GM12872 (cell line): Measurements from ENCODE around the gene FILIP1L.

Experiments
- TF ChIP-seq, protein P1 (sequence below): IDR thresholded peaks from 3 replicates; pipeline ENCODE4 v1.5.1; 2011; ENCODE audit warnings: low read depth, mild to moderate bottlenecking, low read length, moderate library complexity; ENCODE audit not compliant: insufficient read depth

Gene FILIP1L

DNA sequence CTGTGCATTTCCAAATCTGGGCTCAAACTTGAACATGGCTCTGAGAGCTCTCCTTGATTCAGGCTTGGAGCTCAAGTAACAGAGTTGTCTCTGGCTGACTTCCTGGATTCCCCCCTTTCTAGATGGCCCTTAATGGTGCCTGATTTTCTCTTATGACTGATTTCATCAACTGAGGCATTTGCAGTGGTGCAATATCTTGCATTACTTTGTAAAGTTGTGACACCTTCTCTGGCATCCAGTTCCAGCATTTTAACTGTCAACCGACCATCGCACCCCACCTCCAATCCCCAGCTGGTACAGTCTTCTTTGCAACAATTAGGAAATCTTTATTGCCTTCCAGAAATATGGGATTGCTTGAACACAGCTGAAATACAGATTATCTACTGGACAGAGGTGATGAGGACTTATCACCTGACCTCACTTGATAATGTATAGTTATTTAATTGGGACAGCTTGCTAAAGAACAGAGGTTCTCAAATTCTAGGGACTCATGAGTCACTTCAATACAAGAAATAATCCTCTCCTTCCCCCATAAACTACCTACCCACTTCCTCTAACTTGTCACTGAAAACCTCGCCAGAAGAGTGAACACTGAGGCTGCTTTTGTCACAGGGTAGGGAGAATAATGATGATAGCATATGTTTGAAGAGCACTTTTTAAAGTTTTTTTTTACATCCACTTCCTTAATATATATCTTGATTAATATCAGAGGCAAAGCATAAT, 41.8 kb downstream of the FILIP1L start:
- TF ChIP-seq, protein P1, sequence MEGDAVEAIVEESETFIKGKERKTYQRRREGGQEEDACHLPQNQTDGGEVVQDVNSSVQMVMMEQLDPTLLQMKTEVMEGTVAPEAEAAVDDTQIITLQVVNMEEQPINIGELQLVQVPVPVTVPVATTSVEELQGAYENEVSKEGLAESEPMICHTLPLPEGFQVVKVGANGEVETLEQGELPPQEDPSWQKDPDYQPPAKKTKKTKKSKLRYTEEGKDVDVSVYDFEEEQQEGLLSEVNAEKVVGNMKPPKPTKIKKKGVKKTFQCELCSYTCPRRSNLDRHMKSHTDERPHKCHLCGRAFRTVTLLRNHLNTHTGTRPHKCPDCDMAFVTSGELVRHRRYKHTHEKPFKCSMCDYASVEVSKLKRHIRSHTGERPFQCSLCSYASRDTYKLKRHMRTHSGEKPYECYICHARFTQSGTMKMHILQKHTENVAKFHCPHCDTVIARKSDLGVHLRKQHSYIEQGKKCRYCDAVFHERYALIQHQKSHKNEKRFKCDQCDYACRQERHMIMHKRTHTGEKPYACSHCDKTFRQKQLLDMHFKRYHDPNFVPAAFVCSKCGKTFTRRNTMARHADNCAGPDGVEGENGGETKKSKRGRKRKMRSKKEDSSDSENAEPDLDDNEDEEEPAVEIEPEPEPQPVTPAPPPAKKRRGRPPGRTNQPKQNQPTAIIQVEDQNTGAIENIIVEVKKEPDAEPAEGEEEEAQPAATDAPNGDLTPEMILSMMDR, result no peak

DNA sequence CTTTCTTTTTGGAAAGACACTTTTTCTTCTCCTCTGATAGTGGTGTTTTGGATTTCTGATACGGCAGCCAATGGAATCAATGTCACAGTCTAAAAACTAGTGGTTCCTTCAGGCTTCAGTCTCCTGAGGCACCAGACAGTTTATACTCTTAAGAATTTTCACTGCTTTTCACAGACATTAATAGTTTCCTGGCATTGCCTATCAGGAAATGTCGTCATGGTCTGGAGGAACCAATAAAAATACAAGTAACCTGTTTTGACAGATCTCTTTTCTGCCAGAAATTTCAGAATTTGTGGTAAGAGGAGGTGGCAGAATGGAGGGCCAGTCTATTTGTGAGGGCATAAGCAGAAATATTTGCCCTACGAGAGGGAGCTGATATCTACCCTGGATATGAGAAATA, 44.8 kb downstream of the FILIP1L start:
- TF ChIP-seq, protein P1, result no peak

DNA sequence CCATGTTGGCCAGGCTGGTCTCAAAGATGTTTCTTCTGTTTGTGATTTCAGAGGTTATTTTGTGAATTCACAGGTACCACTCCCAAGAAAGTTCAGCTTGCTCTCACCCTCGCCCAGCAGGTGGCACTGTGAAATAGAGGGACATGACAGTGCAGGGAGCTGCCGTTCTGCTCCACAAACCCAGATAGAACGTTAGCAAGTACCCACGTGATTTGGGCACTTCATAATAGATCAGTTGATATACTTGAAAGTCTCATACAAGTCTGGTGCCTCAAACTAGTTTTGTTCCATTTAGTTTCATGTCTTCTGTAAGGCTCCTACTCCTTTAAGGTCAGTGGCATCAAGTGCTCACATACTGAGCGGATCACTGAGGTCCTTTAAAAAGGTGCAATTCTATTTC, 45.5 kb downstream of the FILIP1L start:
- TF ChIP-seq, protein P1, result peak; percentile 81

DNA sequence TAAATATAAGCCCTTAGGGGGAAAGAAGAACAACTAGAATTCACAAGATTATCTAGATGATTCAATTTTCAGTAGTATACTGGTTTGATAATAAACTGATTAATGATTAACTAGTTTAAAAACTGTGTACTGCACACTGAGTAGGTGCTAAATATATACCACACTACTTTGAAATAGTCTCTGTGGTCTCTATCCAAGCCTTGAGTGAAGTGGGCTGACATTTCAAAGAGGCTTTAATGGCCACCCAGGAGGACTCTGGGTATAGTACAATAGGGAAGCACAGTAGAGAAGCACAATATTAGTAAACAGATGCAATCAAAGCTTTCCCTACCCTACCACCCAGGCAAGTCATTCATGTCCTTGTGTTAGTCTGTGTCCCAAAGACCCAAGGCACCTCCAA, 46.7 kb downstream of the FILIP1L start:
- TF ChIP-seq, protein P1, result no peak

DNA sequence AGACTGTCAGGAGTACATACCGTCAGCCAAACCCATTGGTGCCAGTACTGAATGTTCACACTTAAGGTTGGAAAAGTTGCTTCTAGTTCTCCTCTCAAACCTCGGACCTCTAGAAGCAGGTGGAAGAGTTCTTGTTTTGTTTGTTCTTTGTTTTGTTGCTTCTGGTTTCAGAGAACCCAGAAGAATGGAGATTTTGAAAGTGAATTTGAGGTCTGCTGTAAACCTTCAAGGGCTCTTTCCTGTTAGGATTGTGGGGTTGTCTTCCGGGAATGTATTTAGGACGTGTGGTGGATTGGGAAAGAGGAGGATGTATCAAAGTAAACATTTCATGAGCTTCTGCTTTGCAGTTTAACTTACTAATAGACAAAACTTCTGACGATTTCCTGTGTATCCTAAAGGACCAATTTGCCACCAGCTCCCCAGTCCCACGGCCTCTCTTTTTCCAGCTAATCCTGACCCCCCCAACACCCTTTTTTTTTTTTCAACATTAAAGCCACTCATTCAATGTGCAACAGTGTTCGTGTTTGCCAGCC, 50.3 kb downstream of the FILIP1L start:
- TF ChIP-seq, protein P1, result no peak

DNA sequence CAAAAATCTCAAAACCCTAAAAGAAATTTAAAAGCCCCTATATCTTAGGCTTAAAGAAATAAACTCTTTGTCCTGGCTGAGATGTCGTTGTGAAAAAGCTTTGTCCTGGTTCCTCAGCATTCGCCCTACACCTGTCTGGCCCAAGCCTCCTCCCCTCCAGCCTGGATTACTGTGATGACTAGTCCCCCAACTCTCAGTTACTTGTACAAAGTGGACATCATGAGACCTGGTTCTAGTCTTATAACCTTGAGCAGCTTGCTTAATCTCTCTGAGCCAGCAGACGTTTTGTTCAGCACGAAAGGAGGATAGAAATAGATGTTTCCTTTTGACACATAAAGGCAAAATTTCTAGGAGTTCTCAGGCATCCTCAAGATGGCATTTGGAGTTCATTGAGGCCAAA, 51.6 kb downstream of the FILIP1L start:
- TF ChIP-seq, protein P1, result no peak

DNA sequence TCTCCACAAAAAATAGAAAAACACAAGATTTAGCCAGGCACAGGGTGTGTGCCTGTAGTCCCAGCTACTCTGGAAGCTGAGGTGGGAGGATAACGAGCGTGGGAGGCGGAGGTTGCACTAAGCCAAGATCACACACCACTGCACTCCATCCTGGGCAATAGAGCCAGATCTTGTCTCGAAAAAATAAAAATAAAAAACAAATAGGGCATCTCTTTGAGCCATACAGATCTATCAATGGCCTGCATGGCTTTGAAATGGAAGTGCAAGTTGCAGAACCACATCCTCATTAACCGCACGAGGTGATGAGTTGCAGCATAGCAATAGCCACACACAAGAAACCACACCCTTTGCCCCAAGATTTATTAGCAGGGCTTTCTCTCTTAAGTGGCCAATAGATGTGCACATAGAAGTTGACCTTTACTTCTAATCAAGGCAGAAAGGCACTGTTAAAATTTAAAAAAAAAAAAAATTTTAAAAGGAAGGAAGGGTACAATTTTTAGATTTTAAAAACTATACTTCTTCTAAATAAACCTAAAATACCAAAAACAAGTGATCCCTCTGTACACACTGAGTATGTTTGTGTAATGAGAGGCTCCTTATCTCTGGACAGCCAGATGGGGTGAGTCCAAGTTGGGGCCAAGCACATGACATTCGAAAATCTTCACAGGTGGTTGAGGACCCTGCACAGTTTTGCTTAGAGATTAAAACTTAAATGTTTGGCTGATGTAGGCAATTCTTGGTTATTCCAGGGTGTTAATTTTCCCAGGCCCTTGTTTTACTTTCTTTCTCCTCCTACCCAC, 53.4 kb downstream of the FILIP1L start:
- TF ChIP-seq, protein P1, result no peak
